Endothelial cell of umbilical vein (primary cell): ENCODE measurements around the gene COPB1. TPM values are rescaled to one million over a fixed set of nuclear protein-coding genes. Genes with fewer than 3 reads are reported as not detected.

Source experiments
- BruUV-seq: library from RNA; stranded (reverse); fragments of 400-500 nt; replicated peaks from 2 replicates; lab custom pipeline; 2021; lab: Mats Ljungman, UMichigan
- CTCF ChIA-PET: fragments of 300-600, 350-600 bp; sonication (Branson Sonifier 250); formaldehyde crosslinking; loops from one replicate; lab custom pipeline; 2021; ENCODE audit warnings: antibody characterized with exemption, inconsistent platforms; lab: Charles Lee
- POLR2A ChIA-PET: fragments of 300-600, 350-600 bp; sonication (Branson Sonifier 250); formaldehyde crosslinking; loops from one replicate; lab custom pipeline; 2021; ENCODE audit warnings: antibody characterized with exemption, inconsistent platforms; lab: Charles Lee
- DNase-seq: peaks from one replicate; pipeline ENCODE4 v3.0.0-alpha.2; 2011; ENCODE audit warnings: low read depth, low spot score
- FAIRE-seq: peaks from 2 replicates; lab custom pipeline; 2011; peaks lifted over from hg19 to GRCh38; lab: Jason Lieb, UNC
- H2AFZ ChIP-seq: 2 replicates; pipeline ENCODE4 v1.6.0; 2012; ENCODE audit warnings: low read depth, low read length, control low read depth, inconsistent platforms
- H3K27ac ChIP-seq: 2 replicates; pipeline ENCODE4 v1.5.1; 2011; ENCODE audit warnings: low read depth, mild to moderate bottlenecking, control low read depth, low read length, moderate library complexity; ENCODE audit not compliant: insufficient read depth
- H3K27me3 ChIP-seq, 2 experiments: 2 replicates each; pipeline versions ENCODE4 v1.6.0 to v1.6.1; 2011; ENCODE audit warnings: low read length in 2 of 2, mixed read lengths in 1 of 2; ENCODE audit not compliant: control insufficient read depth in 2 of 2, insufficient read depth in 2 of 2
- H3K36me3 ChIP-seq, 2 experiments: 2 replicates in 1 of 2; 3 replicates in 1 of 2; pipeline ENCODE4 v1.5.1; 2011; ENCODE audit warnings: low read length in 2 of 2, mild to moderate bottlenecking in 1 of 2, moderate library complexity in 1 of 2; ENCODE audit not compliant: control insufficient read depth in 2 of 2, insufficient read depth in 2 of 2; ENCODE audit errors: extremely low read depth in 1 of 2
- H3K4me1 ChIP-seq: 3 replicates; pipeline ENCODE4 v1.5.1; 2011; ENCODE audit warnings: mild to moderate bottlenecking, low read length; ENCODE audit not compliant: control insufficient read depth, insufficient read depth; ENCODE audit errors: extremely low read depth
- H3K4me2 ChIP-seq: 2 replicates; pipeline ENCODE4 v1.6.1; 2011; ENCODE audit warnings: low read length, control low read depth, mixed read lengths; ENCODE audit not compliant: insufficient read depth
- H3K4me3 ChIP-seq, 3 experiments: fragments of 200-600 bp in 1 of 3; sonication (generic), shearing (Covaris generic) in 1 of 3; replicated peaks in 1 of 3; 2 replicates each; pipeline ENCODE4 v1.5.1; 2011 to 2016; ENCODE audit warnings: control low read depth in 3 of 3, low read length in 3 of 3, mild to moderate bottlenecking in 2 of 3, inconsistent platforms in 1 of 3, low read depth in 1 of 3, moderate library complexity in 1 of 3; ENCODE audit not compliant: insufficient read depth in 1 of 3
- H3K79me2 ChIP-seq: 2 replicates; pipeline ENCODE4 v1.6.0; 2012; ENCODE audit warnings: low read length, inconsistent platforms; ENCODE audit not compliant: control insufficient read depth, insufficient read depth
- H3K9ac ChIP-seq: replicated peaks from 2 replicates; pipeline ENCODE3; 2011; ENCODE audit warnings: low read length, control low read depth; ENCODE audit not compliant: insufficient read depth; ENCODE audit errors: extremely low read depth
- H3K9me1 ChIP-seq: replicated peaks from 3 replicates; pipeline ENCODE4 v1.6.0; 2011; ENCODE audit warnings: mild to moderate bottlenecking, low read length; ENCODE audit not compliant: control insufficient read depth, insufficient read depth; ENCODE audit errors: extremely low read depth
- H3K9me3 ChIP-seq: replicated peaks from 2 replicates; pipeline ENCODE4 v1.5.1; 2012; ENCODE audit warnings: low read length, inconsistent platforms; ENCODE audit not compliant: control insufficient read depth, insufficient read depth
- H4K20me1 ChIP-seq: replicated peaks from 2 replicates; pipeline ENCODE3; 2011; ENCODE audit warnings: mild to moderate bottlenecking, low read length; ENCODE audit not compliant: control insufficient read depth, insufficient read depth; ENCODE audit errors: extremely low read depth
- EZH2 ChIP-seq: IDR thresholded peaks from 2 replicates; pipeline ENCODE4 v1.6.1; 2012; ENCODE audit warnings: borderline replicate concordance, low read depth, mild to moderate bottlenecking, moderate library complexity, low read length, inconsistent platforms; ENCODE audit not compliant: severe bottlenecking
- FOS ChIP-seq: IDR thresholded peaks from 2 replicates; pipeline ENCODE4 v1.6.1; 2011; ENCODE audit warnings: mild to moderate bottlenecking, low read length, moderate library complexity, borderline replicate concordance; ENCODE audit not compliant: insufficient read depth
- JUN ChIP-seq: IDR thresholded peaks from 2 replicates; pipeline ENCODE4 v1.6.1; 2011; ENCODE audit warnings: borderline replicate concordance, low read depth; ENCODE audit not compliant: insufficient read length, insufficient read depth
- MYC ChIP-seq: IDR thresholded peaks from one replicate; pipeline ENCODE4 v1.6.1; 2011; ENCODE audit warnings: mild to moderate bottlenecking, low read depth, low read length
- POLR2A ChIP-seq: IDR thresholded peaks from 2 replicates; pipeline ENCODE4 v1.6.1; 2012; ENCODE audit warnings: low read depth, mild to moderate bottlenecking, control low read depth, low read length
- dilution Hi-C: fragments of 300-500 bp; cut with MboI; formaldehyde crosslinking; loops from one replicate; pipeline ENCODE4 v1.15.0; 2019; ENCODE audit warnings: low sequenced_read_pairs; ENCODE audit not compliant: extremely low pct_ligation_motif_present
- intact Hi-C: fragments of 100-400 bp; cut with micrococcal nuclease; formaldehyde crosslinking; loops from one replicate; pipeline ENCODE4 v1.10.0; 2022
- polyA plus RNA-seq, 4 experiments: library from polyadenylated mRNA; depleted of rRNA in 3 of 4; stranded (reverse) in 3 of 4; unstranded in 1 of 4; fragments of >200 nt; gene quantifications; 2 replicates each; pipeline versions ENCODE4 v1.2.1 to v1.2.3, GENCODE V29; 2011 to 2012; ENCODE audit warnings: missing spikeins in 1 of 4
- total RNA-seq: library from RNA; stranded (reverse); gene quantifications from 2 replicates; pipeline ENCODE4 v1.2.3, GENCODE V29; 2021
- TF ChIP-seq, protein P1 (sequence below), 2 donors: IDR thresholded peaks; 1 replicate in 1 of 2; 2 replicates in 1 of 2; pipeline ENCODE4 v1.5.1; 2011; ENCODE audit warnings: low read length in 2 of 2, mild to moderate bottlenecking in 2 of 2, moderate library complexity in 2 of 2, control low read depth in 1 of 2, inconsistent platforms in 1 of 2, low read depth in 1 of 2; ENCODE audit not compliant: insufficient read depth in 1 of 2; ENCODE audit errors: extremely low read depth in 1 of 2

COPB1 gene
- total and polyA plus RNA-seq, 2 donors (not counting 3 experiments of a cell fraction or from before 2014, with no cell fraction given): 61.1 to 145 TPM

- Histone ChIP-seq H3K27me3 (no peaks in the 10 kb centered on the region), H3K4me2 (no peak overlapping the region), H3K4me1 (peaks cover 3% of the 10 kb centered on the region), H3K4me3 (no peak overlapping the region), H3K79me2 (peaks cover 7% of the 10 kb centered on the region), H2AFZ (no peak overlapping the region), H3K9me1 (no peaks in the 10 kb centered on the region), H4K20me1 (peaks cover 2% of the 10 kb centered on the region), H3K36me3 (peaks cover 29 to 64% of the 10 kb centered on the region in 2 experiments), H3K9ac (no peak overlapping the region), H3K27ac (no peak overlapping the region), H3K9me3 (no peaks in the 10 kb centered on the region)
- intact Hi-C loops: no loop called here
- POLR2A ChIA-PET: interaction anchor here (1.5 kb wide), 1 partner anchor 8 kb away, joined by 6 read pairs; no protein-coding TSS in a partner anchor
- dilution Hi-C loops: loop anchor here (25.0 kb wide), 1 partner anchor 176 kb away; no protein-coding TSS in a partner anchor
- no peak for TF ChIP-seq JUN
- no peak for TF ChIP-seq POLR2A
- TF ChIP-seq MYC: no peak
- TF ChIP-seq, protein P1, sequence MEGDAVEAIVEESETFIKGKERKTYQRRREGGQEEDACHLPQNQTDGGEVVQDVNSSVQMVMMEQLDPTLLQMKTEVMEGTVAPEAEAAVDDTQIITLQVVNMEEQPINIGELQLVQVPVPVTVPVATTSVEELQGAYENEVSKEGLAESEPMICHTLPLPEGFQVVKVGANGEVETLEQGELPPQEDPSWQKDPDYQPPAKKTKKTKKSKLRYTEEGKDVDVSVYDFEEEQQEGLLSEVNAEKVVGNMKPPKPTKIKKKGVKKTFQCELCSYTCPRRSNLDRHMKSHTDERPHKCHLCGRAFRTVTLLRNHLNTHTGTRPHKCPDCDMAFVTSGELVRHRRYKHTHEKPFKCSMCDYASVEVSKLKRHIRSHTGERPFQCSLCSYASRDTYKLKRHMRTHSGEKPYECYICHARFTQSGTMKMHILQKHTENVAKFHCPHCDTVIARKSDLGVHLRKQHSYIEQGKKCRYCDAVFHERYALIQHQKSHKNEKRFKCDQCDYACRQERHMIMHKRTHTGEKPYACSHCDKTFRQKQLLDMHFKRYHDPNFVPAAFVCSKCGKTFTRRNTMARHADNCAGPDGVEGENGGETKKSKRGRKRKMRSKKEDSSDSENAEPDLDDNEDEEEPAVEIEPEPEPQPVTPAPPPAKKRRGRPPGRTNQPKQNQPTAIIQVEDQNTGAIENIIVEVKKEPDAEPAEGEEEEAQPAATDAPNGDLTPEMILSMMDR (IDR thresholded peaks at IDR 0.05; ENCODE audit: extremely low read depth in 1 of 2, insufficient read depth in 1 of 2, low read depth in 1 of 2, low read length in 2 of 2): no peak
- no peak for TF ChIP-seq FOS
- no peak for TF ChIP-seq EZH2
- CTCF ChIA-PET: interaction anchor here (3.4 to 3.5 kb wide), 2 partner anchors 8 to 162 kb away, joined by 14 to 23 read pairs; no protein-coding TSS in a partner anchor
- DNase-seq: no peak
- no TSS peak for BruUV-seq
- FAIRE-seq: no peak
Measured at GRCh38 chr11:14463623-14464022, 36.0 kb downstream of the COPB1 start.
